Vagina (tissue), 2 donors: Measurements from ENCODE around the gene AQP10. TPM values are rescaled to one million over a fixed set of nuclear protein-coding genes. Genes with fewer than 3 reads are reported as not detected.

Source experiments
- DNase-seq, 2 donors: peaks; one replicate each; pipeline ENCODE4 v3.0.0-alpha.2; 2017; ENCODE audit errors: extremely low spot score in 2 of 2
- H3K27ac ChIP-seq: fragments of 200-600 bp; sonication (generic); one replicate; pipeline ENCODE4 v1.5.1; 2019
- H3K27me3 ChIP-seq: fragments of 200-600 bp; sonication (generic); one replicate; pipeline ENCODE4 v1.5.1; 2019
- H3K36me3 ChIP-seq, 2 donors: fragments of 200-600 bp; sonication (generic); one replicate each; pipeline ENCODE4 v1.5.1; 2017 to 2019
- H3K4me1 ChIP-seq: fragments of 200-600 bp; sonication (generic); one replicate; pipeline ENCODE4 v1.5.1; 2019
- H3K4me3 ChIP-seq, 2 donors: fragments of 200-600 bp; sonication (generic); 1 replicate in 1 of 2; 2 replicates in 1 of 2; pipeline ENCODE4 v1.5.1; 2016 to 2019
- H3K9me3 ChIP-seq: fragments of 200-600 bp; sonication (generic); one replicate; pipeline ENCODE4 v1.5.1; 2019
- CTCF ChIP-seq, 3 experiments: fragments of 450-650 bp in 2 of 3; fragments of 200-600 bp in 1 of 3; sonication (generic) in 1 of 3; IDR thresholded peaks; one replicate each; pipeline ENCODE4 v1.5.1; 2017 to 2019; ENCODE audit warnings: antibody characterized with exemption in 3 of 3, mild to moderate bottlenecking in 2 of 3, moderate library complexity in 2 of 3
- POLR2A ChIP-seq, 2 donors: fragments of 450-650 bp; IDR thresholded peaks; one replicate each; pipeline ENCODE4 v1.6.1; 2017; ENCODE audit warnings: antibody characterized with exemption in 2 of 2, mild to moderate bottlenecking in 2 of 2, moderate library complexity in 2 of 2
- POLR2AphosphoS5 ChIP-seq, 2 donors: sonication (generic); formaldehyde crosslinking; IDR thresholded peaks; one replicate each; pipeline ENCODE4 v1.9.0; 2017; ENCODE audit warnings: antibody characterized with exemption in 2 of 2, mild to moderate bottlenecking in 2 of 2, low read depth in 1 of 2; ENCODE audit not compliant: insufficient read depth in 1 of 2
- intact Hi-C: fragments of 100-400 bp; cut with DNase I; formaldehyde crosslinking; loops from one replicate; pipeline ENCODE4 v1.15.1; 2023
- total RNA-seq: library from RNA; depleted of rRNA; stranded (reverse); fragments of >200 nt; gene quantifications from one replicate; pipeline ENCODE4 v1.2.3, GENCODE V29; 2016

The AQP10 gene
- total RNA-seq, 1 donor from 2014 or later = not detected

GRCh38 chr1:154342132-154342531 is 21.2 kb downstream of the AQP10 start:
- Histone ChIP-seq H3K9me3 (no peaks in the 10 kb centered on the region), H3K27me3 (no peaks in the 10 kb centered on the region), H3K4me3 (no peak overlapping the region), H3K27ac (no peak overlapping the region), H3K4me1 (no peaks in the 10 kb centered on the region), H3K36me3 (peaks cover 6 to 86% of the 10 kb centered on the region in 2 donors)
- TF ChIP-seq POLR2A (IDR thresholded peaks at IDR 0.05) (no peak), CTCF (IDR thresholded peaks at IDR 0.05) (no peak), POLR2AphosphoS5 (IDR thresholded peaks at IDR 0.05; ENCODE audit: insufficient read depth in 1 of 2, low read depth in 1 of 2) (no peak)
- intact Hi-C loops = no loop called here
- no peak for DNase-seq

- Histone ChIP-seq H3K27me3 (no peaks in the 10 kb centered on the region), H3K4me1 (no peaks in the 10 kb centered on the region), H3K27ac (no peak overlapping the region), H3K4me3 (no peak overlapping the region), H3K36me3 (peaks cover 3 to 86% of the 10 kb centered on the region in 2 donors), H3K9me3 (no peaks in the 10 kb centered on the region)
- intact Hi-C loops = no loop called here
- peak in 1 of 2 donors; percentile 62 for TF ChIP-seq POLR2AphosphoS5 (IDR thresholded peaks at IDR 0.05; ENCODE audit: insufficient read depth in 1 of 2, low read depth in 1 of 2)
- no peak for TF ChIP-seq POLR2A (IDR thresholded peaks at IDR 0.05)
- TF ChIP-seq CTCF (IDR thresholded peaks at IDR 0.05) = no peak
- no peak for DNase-seq
These were observed 22.1 kb downstream of the AQP10 start for GRCh38 chr1:154342836-154343472.

GRCh38 chr1:154344977-154345837 is 24.3 kb downstream of the AQP10 start:
- no peak overlapping the region for H3K4me3 ChIP-seq
- no peaks in the 10 kb centered on the region for H3K27me3 ChIP-seq
- TF ChIP-seq CTCF (IDR thresholded peaks at IDR 0.05) (peak in 1 of 3 experiments; percentile 36), POLR2AphosphoS5 (IDR thresholded peaks at IDR 0.05; ENCODE audit: insufficient read depth in 1 of 2, low read depth in 1 of 2) (no peak)
- no peaks in the 10 kb centered on the region for H3K4me1 ChIP-seq
- H3K9me3 ChIP-seq = no peaks in the 10 kb centered on the region
- H3K27ac ChIP-seq = no peak overlapping the region
- no peak for DNase-seq
- H3K36me3 ChIP-seq = peaks cover 3 to 89% of the 10 kb centered on the region in 2 donors
- intact Hi-C loops = loop anchor here (5.0 kb wide), 1 partner anchor 112 kb away; no protein-coding TSS in a partner anchor

- Histone ChIP-seq H3K27me3 (no peaks in the 10 kb centered on the region), H3K9me3 (no peaks in the 10 kb centered on the region), H3K27ac (no peak overlapping the region), H3K4me3 (no peak overlapping the region), H3K4me1 (no peaks in the 10 kb centered on the region), H3K36me3 (peaks cover 3 to 77% of the 10 kb centered on the region in 2 donors)
- DNase-seq = no peak
- intact Hi-C loops = loop anchor here (5.0 kb wide), 1 partner anchor 111 kb away; no protein-coding TSS in a partner anchor
- TF ChIP-seq POLR2A (IDR thresholded peaks at IDR 0.05) (no peak), CTCF (IDR thresholded peaks at IDR 0.05) (no peak)
These were observed 25.5 kb downstream of the AQP10 start for GRCh38 chr1:154346276-154346917.
